CD4-positive, alpha-beta T cell treated with Interleukin-15 for 4 hours (primary cell): ENCODE results near the gene P3H2.
"Not testable (repeated sequence)": the region's sequence is repeated elsewhere in the genome, so short reads cannot be mapped to it uniquely, and the experiment has no call there.

Experiments used
- DNase-seq: peaks from one replicate; pipeline ENCODE4 v3.0.0-alpha.2; 2020; ENCODE audit warnings: low spot score

Gene P3H2

DNA sequence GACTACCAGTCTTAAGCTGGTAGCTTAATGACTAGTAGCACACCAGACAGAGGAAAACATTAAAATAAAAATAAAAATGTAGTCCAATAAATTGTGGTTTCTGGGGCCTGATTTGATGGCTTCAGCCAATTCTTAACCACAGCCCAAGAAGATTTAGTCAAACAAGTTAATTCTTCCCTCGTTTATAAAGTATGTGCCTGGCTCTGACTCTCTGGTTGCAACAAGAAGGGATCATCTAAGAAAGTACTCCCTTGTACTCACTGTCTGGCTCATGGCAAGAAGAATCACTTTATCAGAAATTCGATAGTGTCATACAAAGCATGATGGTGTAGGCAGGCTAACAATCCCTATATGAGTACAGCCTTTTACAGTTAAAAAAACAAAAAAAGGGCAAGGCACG lies 141.9 kb downstream of the P3H2 start:
- no peak for DNase-seq

DNA sequence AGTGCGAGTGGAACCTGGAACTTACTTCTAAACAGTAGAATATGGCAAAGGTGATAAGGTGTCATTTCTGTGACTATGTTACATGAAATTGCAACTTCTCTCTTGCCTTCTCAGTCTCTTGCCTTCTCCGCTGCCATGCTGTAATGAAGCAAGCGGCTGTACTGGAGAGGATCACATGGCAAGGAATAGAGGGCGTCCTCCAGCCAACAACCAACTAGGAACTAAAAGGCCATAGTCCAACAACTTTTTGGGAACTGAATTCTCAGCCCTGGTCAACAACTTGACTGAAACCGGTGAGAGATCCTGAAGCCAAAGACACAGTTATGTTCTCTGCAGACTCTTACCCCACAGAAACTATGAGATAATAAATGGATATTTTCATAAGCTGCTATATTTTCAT lies 143.5 kb downstream of the P3H2 start:
- no peak for DNase-seq

DNA sequence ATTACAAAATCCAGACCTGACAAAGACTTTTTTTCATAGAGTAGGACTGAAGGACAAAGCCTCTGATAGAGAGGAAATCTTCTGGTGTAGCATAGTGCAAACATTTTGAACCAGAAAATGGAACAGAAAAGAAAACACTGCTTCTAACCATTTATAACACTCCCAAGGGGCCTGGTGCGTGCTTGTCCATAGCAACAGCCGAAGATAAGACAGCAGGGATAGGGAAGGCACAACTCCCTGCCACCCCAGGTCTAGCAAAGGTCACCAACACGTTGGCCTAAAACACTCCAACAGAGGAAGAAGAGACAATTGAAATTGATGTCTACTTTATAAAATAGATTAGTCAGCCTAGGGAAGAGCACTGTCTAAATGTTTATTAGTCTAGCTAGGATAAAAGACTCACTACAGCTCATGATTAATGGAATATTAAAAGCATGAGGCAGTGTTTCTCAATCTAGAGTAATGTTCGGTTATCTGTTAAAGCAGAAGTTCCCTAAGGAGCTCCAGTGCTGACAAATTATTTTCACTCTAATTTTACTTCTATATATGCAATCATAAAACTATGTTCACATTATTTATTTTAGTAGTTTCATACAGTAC lies 145.2 kb downstream of the P3H2 start:
- no peak for DNase-seq

DNA sequence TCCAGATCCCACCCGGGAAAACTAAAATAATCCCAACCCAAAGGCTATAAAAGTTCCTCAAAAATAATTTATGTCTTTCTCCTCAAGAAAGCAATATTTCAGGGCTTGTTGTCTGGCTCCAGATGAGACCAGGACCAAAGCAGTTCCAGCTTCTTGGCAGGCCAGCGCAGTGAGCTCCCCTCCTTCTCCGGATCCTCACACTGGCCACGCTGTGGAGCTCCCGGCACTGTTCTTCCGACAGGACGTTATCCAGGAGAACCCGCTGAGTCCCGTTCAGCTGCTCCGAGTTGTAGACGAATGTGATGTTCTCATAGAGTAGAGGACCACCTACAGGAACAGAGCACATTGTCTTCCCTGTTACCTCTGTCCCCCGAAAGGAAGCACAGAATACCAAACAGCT lies 146.3 kb downstream of the P3H2 start:
- DNase-seq: no peak

DNA sequence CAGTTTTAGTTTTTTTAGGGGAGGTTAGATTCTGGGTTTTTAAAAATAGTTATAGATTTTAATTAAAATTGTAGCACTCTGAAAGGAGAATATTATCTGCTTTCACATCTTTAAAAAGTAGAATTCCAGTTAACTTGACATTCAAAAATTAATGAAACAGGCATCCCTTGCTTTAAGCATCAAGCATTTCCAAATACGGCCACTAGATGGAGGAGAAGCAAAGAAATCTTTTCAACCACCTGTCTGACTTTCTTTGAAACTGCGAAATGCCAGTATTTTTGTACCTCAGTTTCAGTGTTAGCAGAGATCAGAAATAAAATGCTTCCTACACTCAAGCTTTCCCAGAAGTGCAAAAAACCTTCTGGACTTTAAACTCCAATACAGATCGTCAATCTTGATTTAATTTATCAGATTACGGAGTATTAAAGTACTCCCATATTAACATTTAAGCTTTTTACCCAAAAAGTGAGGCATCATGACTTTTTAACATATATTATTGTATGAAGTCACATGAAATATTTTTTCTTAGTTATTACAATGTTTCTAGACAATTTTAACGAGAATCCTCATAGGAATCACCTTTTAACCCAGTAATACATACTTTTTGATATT lies 153.3 kb downstream of the P3H2 start:
- peak; percentile 54 for DNase-seq

DNA sequence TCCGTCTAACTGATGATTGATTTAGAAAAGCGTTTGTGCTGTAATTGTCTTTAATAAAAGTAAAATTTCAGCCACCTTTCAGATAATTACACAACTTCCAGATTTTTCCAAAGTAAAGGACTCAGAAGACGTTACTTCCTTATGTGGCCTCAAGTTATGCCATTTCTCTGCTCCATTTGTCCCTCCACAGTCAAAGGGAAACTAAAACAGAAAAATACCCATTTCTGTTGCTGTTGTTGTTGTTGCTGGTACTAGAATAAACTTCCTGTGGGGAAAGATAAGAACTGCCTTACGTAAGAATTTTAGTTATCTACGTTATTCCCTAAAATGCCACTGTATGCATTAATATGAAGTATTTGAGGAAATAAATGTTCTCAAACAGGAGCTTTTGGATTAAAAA lies 153.9 kb downstream of the P3H2 start:
- DNase-seq: no peak

DNA sequence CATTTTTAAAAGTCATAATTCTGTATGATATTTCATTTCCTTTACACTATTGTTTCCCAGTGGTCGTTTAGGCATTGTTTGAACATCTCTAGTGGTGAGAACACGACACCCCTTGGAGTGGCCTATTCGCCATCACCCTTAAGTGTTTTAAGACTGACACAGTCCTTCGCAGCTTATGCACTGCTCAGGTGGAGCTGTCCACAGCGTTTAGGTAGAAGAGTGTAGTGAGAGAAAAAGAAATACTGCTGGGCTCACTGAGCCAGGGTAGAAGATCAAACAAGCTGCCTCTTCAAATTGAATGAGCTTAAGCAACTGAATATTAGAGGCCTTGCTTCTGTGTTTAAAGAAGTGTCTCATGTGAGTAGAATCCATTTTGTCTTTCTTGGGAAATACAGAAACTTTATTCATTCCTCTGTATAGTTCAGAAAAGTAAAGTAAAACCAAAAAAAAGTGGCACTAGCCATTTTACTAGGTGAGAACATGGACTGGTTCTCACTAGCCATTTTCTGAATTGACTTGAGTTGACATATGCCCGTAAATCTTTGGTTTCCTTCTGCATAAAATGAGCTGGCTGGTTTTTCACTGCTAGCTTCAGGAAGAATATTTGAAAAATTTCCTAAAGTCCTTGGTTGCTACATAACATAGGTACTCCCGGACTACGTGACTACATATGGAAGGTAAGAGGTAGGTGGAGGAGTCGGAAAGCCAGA lies 155.9 kb downstream of the P3H2 start:
- no peak for DNase-seq

DNA sequence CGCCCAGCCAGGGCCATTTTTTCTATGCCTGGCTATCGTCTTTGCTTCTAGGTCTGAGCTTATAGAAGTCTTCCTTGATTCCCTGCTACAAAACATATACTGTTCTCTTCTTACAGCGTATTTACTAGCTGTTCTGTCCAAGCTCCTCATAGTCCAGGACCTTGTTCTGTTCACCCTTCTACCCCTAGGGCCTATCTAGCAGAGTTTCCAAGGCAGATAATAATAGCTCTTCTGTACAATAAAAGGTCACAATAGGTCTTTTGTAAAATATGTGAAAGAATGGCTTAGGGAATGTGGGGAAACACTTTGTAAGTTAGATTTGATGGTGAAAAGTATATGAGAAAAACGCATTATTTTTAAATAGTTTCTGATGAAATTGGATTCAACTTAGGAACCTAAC lies 158.2 kb downstream of the P3H2 start:
- no peak for DNase-seq

DNA sequence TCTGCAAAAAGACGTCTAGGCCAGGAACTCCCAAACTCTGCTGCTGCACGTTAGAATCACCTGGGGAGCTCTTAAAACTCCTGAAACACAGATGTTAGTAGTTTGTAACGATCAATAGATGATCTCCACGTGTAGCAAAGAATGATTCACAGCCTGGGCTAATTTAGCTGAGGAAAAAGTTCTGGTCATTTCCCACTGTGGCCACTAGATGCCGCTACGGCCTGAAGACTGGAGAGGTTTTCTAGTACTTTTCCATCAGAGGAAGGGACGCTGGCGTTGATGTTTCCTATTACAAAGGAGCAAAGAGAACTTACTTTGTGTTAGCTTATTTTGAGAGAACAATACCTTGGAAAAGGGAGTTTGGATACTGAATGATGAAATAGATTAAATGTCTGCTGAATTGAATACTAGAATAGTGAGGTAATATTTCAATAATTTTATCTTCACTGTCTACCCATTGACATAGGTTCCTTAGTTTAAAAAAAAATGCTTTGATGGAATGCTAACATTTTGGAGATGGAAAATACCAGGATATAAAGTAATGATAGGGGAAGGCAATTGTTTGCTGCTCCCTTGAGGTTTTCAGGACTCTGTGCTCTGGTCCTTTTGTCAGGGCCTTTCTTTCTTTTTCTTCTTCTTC lies 159.1 kb downstream of the P3H2 start:
- DNase-seq: peak; percentile 71

DNA sequence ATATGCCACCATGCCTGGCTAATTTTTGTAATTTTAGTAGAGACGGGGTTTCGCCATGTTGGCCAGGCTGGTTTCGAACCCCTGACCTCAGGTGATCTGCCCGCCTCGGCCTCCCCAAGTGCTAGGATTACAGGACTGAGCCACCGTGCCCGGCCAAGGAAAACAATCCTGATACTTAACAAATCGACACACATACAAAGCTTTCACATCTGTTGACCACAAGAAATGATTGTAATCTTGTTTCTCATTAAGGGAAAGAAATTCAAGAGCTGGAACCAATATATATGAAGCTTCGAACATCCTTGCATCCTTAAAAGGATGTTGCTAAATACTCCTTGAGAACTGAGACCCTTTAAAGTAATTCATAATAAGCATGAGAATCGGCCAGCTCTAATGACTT lies 159.6 kb downstream of the P3H2 start:
- not testable (repeated sequence) for DNase-seq

DNA sequence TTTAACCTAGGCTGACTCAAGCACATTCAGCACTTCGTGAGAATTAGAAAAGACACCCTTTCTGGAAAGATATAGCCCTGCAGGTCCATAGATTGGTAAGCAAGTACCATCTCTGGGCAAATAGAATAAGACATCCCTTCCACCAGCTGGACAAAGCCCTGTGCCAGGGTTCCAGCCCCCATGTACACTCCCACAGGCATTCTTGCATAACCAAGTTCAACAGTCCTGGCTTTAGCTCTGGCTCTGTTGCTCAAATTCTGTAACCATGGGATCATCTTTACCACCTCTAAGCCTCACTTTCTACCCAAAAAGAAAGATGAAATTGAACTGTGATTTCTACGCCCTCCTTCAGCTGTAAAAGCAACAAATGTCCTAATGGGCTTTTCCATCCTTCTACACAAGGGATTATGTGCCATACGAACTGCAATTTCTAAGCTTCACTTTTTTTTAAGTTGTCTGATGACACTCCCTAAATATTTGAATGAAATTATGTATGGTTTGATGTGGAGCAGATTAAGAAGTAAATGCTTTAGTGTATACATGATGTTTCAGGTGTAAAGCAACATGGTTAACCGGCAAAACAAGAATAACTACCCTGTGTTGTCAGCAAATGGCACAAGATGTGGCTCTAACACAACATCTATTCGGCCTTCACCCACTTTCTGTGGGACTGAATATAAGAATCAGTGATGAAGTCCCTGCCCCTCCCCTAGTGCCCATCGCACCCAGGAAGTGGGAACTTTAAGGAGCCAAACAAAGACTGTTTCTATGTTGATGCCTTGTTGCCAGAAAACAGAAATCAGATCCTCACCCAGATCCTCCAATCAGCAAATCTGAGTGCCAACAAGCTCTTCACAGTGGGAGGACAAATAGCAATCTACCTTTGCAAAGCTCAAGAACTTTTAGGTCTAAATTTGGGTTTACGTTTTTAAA lies 165.7 kb downstream of the P3H2 start:
- no peak for DNase-seq

DNA sequence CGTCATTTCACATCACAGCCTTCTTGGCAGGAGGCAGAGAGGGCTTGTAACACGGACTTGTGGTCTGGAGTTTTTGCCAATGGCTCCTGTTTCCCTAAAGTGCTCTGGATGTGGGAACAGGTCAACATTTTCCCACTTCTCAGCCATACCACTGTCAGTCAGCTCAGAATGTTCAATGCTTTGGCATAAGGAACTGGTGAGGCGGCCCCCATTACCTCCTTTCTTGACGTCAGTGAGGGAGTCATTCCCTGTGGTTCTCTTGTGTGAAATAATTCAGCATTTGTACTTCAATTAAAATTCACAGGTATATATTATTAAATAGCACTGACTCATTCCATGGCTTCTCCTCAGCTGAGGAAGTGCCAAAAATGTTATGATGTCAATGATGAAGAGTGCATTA lies 167.1 kb downstream of the P3H2 start:
- no peak for DNase-seq

DNA sequence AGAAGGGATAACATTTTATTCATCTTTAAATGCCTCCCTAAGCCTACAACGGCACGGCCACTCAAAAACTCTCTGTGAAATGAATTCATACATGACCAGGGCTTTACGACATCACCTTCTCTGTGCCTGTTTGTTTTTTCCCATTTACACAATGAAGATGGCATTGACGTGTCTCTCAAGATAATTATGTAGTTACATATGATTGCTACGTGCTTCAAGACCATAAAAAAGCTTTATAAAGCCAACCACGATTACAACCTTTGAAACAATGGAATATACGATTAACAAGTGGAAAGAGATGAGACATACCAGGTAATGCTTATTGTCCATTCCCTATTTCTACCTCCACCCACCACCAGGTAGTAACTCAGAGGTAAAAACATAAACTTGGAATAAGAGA lies 168.4 kb downstream of the P3H2 start:
- no peak for DNase-seq

DNA sequence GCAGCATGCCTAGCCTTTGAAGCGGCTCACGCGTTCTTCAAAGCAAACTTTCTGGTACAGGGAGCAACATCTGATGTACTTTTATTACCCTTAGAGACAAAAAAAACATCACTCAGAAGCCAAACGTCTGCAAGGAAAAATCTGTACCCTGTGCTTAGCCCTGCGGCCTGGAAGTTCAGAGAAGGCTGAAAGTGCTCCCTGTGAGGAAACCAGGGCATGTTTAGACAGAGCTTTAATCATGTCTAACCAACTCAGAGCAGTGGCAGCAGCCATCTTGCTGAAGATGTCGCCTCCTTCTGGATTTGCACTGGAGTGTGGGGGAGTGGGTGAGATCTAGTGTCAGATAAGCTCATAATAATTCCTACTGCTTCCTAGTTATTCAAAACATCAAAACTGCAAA lies 170.4 kb downstream of the P3H2 start:
- no peak for DNase-seq

DNA sequence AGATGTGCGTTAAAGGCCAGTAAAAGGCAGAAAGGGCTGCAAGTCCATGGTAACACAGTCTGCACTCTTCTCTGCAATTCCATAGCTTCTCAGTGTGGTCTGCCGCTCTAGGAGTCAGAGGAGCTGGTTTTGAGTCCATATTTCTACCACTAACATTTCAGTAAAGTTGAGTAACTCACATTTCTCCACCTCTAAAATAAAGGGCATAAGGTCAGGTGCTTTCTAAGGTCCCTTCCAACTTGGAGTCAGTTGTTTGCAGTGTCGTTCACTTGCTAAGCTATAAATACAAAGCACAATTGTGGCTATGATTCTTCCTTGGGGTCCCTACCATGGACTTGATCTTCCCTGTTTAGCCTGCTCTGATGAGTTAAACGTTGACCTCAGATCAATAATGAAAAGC lies 171.1 kb downstream of the P3H2 start:
- no peak for DNase-seq

DNA sequence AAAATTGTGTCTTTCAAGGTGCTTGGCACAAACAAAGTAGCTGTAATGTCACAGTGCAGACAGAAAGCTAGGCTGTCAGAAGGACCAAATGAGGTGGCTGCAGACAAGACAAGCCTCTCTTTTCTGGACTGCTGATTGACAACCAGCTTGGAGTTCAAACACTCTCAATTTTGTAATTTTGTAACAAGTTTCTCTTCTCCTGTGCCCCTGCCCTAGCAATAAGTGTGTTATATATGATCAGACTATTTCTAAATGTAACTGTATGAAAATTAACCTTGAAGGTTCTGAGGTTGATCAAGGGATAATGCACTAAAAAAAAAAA lies 172.0 kb downstream of the P3H2 start:
- no peak for DNase-seq

DNA sequence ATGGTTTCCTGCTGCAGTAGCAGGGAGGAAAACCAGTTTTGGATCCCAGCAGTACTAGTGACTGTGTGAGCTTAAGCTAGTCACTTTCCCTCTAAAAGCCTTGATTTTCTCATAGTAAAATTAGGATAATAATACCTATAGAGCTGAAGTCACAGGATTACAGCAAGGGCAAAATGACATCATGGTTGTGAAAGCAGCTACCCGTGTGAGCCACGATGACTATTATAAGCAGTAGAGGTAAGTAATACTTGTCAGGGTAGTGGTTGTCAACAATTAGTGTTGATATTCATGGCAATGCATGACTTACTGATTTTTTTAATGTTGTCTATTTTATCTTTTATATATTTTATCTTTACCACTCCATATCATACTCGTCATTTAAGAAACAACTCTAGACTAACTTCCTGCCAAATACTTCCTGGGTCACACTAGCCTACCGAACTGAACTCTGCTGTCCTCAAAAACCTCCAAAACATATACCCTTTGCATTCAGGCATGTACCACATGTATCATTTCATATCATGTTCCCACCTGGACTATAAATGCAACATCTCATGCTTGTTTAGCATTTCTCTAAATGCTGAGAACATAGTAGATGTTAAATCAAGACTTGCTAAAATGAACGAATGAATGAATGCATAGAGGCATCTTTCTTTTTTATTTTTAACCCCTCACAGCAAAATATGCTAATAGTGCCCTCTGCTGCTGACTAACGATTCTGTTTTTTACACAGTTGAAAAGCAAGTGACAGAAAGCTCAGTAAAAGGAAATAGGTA lies 172.6 kb downstream of the P3H2 start:
- DNase-seq: peak; percentile 17

DNA sequence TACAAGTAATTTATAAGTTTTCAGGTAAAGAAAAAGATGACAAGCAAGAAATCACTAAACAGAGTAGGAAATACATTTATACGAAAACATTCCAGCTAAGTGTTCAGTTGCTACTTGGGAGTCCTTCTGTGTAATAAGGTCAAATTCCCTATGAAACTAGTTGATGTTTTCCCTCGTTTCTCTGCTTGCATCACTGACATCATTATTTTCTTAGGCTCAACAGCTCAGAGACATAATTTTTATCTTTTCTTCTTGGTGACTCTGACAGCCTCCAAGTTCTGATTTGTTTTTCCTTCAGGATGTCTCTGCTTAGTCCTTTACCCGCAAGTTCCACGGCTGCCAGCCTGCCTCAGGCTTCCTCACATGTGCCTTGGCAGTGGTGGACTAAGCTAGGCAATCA lies 173.6 kb downstream of the P3H2 start:
- no peak for DNase-seq

DNA sequence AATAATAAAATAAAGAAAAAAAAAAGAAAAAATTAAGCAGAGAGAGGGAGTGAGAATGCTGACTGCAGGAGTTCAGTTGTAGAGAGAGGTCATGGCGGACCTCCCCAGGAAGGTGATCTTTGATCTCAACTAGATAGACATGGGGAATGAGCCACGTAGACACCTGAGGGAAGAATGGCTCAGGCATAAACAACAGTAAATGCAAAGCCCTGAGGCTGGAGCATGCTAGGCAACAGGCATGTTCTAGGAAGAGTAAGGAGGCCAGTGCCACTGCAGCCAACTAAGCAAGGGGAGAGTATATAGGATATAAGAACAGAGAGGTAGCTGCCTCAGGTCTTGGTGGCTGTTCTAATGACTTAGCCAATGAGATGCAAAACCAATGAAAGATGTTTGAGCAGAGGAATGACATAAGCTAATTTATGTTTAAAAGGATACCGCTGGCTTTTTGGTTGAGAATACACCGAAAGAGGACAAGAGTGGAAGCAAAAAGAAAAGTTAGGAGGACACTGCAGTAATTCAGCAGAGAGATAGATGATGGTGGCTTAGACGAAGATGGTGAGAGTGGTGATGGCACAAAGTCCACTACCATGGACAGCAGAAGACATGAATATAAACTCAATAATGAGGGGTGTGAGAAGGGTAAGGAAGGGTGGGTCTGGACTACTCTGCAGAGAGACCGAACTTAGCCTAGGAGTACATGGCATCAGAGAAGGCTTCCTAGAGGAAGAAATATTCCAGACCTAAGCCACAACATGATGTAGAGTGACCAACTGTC lies 174.6 kb downstream of the P3H2 start:
- no peak for DNase-seq

DNA sequence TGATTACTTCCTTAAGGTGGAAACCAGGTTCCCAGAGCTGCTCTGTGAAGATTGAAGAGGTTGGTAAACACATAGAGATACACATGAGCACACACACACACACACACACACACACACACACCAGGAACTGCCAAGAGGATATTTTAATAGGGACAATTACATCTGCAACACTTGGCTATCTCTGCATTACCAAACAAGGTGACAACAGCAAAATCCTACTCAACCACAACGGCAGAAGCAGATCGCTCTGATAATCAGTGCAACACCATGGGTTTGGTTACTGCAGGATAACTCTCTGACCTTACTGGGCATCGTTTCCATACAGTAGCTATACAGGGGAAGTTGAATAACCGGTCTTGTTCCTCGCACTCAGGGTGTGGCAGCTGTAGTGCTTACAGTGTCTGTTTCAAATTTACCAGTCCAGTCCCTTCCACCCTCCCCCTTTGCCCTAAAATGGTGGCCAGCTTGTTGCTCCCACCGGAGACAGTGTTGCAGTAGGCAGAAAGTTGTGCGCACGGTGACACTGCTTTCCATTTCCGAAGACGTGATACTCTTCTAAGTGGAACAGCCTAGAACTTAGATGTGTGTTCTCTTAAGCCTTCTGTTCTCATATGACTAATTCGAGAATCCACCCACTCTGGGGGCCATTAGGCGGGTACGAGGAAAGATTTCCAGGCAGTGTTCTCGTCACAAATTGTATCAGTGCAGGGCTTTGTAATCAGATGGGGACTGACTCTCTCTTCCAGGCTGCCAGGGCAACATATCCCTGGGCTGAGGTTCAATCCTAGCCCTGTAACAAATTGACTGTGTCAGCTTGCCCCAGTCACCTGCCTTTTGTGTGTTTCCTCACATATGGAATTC lies 176.2 kb downstream of the P3H2 start:
- DNase-seq: no peak
